CD4-positive, alpha-beta T cell treated with Interleukin-4 for 1 hour (primary cell): ENCODE data around the gene STEAP1.
"Not testable (repeated sequence)": the region's sequence is repeated elsewhere in the genome, so short reads cannot be mapped to it uniquely, and the experiment has no call there.

Experiments
- DNase-seq, 2 donors: peaks; one replicate each; pipeline ENCODE4 v3.0.0-alpha.2; 2020 to 2022

The STEAP1 gene

DNA sequence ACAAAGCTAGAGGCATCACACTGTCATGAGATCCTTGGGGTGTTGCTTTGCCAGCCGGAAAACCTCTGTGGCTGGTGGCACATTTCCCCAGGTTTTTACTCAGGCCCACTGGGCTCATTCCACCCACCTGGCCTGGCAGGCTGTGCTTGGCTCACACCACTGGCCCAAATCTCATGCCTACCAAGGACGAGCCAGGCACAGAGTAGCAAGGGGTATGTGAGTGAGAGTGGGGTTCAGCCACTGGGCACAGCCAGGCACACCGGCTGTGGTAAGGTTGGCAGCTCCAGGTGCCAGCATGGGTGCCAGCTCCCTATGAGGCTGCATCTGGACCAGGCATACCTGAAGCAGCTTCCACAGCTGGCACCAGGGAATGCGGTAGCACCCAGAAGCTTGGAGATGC, 21.4 kb downstream of the STEAP1 start:
- DNase-seq = no peak

DNA sequence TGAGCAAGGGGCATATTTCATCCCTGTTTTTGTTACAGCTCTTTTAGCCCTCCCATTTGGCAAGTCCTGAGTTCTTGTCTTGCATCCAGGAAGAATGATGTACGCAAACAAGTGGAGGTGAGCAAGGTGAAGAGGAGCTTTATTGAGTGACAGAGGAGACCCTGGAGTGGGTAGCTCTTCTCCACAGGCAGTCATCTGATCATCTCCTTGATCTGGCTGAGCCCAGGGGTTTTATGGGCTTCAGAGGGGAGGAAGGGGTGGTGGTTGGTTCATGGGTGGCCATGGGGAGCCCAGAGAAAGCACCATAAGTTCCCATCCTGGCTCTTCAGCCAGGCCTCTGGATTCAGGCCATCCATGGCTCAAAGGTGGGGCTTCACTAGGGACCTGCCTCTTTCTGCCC, 21.9 kb downstream of the STEAP1 start:
- DNase-seq = no peak

DNA sequence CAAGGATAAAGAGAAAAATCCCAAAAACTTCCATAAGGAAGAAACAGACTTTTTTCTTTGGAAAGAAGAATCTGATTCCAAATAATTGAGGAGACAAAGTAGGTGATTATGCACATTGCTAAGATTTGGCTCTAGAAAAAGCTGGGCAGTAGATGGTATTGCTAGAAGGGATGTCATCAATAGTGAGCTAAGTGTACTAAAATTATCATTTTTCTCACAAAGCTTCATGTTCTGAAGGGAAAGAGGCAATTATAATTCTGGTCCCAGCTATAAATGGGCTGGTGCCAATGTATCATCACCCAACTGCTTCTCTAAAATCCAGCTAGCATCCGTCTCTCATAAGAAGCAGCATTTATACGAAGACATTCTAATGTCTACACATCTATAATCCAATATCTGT, 23.9 kb downstream of the STEAP1 start:
- DNase-seq = no peak

DNA sequence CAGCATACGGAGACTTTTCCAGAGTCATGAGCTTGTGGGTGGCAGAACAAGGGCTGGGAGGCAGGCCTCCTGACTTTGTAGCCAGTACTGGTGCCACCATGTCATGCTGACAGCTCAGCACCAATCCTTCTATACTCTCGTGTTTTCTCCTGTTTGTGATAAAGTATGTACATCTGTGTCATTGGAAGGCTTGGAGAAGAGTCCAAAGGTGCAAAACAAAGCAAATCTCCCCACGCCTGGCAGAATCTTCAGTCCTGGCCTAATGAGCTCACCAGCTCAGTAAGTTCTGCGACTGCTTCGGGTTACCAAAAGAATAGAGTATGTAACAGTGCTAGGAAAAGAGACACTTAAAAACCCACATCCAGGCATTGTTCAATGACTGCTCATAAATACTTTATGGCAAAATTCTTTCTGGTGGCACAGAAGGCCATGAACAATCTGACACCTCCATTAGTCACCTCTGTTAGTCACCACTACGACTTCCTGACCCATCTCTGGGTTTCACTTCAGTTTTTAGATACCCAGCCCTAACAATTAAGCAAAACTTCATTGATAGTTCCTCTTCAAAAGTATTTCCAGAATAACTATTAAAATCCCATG, 24.5 kb downstream of the STEAP1 start:
- DNase-seq = peak in 1 of 2 donors; percentile 15

DNA sequence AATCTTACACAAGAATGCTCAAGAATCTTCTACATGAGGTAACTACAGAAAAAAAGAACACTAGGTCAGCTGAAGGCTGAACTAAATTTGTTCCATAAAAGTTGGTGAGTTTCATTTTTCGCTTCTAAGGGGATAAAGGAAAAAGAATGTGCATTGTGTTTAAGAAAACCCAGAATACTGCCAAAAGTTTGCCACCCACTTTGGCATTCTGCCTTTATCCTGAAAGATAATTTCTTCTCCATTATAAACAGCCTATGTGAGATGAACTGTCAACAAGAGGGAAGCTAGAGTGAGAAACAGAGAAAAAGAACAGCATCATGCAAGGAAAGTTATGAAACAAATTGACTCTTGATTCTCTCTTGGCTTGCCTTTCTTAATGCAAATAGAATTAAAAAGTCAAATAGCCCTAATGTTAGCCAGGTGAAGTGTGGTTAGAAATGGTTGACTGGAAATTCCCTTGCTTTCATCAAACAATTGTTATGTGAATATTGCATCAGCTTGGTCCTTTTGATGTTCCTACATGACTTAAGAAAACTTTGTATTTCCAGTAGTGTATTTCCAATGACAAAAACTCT, 25.8 kb downstream of the STEAP1 start:
- DNase-seq = no peak

DNA sequence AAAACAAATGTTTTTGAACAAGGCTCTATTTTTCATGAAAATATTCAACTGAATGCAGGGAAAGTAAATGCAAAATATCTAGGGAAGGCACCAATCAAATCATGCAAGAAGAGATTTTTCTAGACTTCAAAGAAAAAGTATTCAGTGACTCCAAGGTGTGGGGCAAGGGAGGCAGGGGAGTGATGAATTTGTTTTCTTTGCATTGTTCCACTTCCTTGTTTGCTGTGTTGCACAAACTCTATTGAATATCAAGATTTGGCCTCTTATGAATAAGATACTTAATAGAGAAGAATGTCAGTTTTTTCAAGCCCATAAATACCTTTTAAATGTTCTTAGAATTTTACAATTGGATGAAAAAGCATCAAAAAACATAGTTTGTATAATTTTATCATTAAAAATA, 26.4 kb downstream of the STEAP1 start:
- no peak for DNase-seq

DNA sequence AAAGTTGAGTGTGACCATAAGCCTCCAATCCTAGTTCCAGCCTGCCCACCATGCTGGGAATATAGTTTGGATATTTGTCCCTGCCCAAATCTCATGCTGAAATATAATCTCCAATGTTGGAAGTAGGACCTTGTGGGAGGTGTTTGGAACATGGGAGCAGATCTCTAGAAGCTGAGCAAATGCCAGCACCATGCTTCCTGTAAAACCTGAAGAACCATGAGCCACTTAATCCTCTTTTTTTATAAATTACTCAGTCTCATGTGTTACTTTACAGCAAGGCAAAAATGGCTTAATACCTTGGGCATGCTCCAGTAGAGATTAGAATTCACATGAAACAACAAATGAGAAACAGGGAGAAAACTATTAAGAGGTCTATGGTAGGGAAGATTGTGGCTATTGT, 27.2 kb downstream of the STEAP1 start:
- no peak for DNase-seq

DNA sequence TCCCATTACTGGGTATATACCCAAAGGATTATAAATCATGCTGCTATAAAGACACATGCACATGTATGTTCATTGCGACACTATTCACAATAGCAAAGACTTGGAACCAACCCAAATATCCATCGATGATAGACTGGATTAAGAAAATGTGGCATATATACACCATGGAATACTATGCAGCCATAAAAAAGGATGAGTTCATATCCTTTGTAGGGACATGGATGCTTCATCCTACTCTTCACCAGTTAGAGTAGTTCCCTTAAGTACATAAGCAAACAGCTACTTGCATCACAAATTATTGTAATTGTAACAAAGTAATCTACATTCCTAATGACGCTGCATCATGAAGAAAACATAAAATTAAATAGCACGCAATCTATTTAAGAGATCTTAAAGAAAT, 32.0 kb downstream of the STEAP1 start:
- DNase-seq = not testable (repeated sequence)

DNA sequence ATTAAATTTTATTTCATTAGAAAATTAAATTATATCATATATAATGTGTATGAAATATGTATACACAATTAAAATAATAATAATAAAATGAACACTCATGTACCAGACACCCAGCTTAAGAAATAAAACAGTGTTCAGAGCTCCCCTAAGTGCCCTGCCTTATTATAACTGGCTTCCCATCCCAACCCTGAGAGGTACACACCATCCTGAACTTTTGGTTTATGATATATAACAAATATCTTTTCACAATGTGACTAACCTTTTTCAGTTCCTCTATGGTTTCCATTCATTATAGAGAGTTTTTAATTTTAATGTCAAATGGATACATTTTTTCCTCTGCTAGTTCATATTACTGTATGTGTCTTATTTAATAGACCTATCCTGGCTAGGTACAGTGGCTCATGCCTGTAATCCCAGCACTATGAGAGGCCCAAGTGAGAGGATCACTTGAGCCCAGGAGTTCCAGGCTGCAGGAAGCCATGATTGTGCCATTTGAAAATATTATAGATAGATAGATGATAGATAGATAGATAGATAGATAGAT, 33.3 kb downstream of the STEAP1 start:
- no peak for DNase-seq

DNA sequence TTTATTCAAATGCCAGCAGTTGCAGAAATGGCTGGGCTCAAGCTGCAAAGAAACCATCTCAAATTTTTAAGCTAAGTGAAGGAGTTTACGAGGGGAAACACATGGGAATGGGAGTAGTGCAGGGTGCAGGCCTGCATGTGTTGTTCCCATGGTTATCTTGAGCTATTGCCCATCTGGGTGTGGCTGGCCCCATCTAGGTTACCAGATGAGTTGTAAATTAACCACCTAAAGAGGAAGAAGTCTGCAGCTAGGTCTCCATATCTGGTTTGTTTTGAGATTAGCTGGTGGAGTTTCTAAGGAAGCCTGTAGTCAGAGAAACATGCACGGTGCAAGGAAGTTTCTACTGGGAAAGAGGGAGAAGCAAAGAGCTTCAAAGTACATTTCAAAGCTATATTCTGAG, 34.0 kb downstream of the STEAP1 start:
- no peak for DNase-seq

DNA sequence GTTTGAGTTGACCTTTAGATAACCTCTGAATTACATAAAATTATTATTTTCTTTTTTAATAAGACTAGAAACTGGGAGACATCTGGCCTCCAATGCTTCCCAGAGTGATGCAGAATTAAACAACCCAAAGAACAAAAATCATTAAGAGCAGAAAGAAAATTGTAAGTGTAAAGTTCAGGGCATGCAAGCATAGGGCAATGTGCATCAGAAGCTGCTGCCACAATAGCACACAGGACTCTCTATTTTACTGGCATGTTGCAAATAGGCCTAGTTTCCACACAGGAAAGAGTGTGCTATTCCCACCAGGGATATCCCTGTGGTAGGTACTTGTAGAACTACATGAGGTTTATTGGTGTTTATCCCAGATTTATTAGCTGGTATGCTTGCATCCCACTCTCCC, 36.7 kb downstream of the STEAP1 start:
- DNase-seq = no peak

DNA sequence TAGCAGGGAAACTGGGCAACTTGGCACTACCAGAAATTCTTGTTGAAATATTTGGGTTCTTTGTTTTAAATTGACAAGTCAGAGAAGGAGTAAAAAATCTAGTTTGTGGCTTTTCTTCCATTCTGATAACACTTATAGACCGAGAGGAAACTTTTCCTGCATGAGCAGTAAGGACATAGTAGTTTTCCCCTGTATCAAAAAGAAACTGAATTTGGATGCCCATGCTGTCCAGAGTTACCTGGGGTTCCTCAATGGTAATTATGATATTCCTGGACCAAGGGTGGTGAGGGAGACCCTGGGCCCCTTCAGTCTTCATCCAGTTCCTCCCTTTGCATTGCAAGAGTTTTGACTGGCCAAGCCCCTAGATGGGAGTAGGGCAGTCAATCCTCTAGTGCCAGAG, 37.4 kb downstream of the STEAP1 start:
- no peak for DNase-seq

DNA sequence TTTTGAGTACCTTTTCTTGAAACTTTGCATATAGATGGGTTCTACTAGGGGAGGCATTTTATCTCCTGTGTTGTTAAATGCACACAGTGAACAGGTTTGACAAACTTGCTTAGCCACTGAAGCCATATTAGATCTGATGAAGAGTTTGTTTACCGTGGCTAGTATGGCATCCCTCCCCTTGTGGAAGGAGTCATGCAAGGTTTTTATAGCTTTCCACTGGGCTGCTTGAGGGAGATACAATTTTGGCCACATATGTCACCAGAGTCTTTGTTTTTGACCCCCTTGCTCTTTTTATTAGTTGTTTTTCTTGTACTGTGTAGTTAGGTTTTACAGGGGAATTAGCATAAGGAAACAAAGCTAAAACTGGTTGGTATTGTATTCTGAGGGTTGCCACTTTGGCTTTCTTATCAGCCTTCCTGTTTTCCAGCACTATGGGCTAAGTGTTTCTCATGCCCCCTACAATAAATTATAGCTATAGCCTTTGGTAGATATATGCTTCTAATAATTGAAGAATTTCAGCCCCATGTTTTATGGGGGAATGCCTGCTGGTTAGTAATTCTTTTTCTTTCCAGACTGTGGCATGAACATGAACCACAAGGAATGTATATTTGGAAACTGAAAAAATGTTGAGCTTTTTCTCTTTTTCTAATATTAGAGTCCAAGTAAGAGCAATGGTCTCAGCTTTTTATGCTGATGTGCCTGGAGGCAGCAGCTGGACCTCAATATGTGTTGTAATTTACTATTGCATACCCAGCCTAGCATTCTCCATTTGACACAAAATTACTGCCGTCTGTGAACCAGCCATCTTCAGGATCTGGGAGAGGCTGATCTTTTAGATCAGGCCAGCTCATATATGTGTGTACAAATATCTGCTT, 38.8 kb downstream of the STEAP1 start:
- no peak for DNase-seq

DNA sequence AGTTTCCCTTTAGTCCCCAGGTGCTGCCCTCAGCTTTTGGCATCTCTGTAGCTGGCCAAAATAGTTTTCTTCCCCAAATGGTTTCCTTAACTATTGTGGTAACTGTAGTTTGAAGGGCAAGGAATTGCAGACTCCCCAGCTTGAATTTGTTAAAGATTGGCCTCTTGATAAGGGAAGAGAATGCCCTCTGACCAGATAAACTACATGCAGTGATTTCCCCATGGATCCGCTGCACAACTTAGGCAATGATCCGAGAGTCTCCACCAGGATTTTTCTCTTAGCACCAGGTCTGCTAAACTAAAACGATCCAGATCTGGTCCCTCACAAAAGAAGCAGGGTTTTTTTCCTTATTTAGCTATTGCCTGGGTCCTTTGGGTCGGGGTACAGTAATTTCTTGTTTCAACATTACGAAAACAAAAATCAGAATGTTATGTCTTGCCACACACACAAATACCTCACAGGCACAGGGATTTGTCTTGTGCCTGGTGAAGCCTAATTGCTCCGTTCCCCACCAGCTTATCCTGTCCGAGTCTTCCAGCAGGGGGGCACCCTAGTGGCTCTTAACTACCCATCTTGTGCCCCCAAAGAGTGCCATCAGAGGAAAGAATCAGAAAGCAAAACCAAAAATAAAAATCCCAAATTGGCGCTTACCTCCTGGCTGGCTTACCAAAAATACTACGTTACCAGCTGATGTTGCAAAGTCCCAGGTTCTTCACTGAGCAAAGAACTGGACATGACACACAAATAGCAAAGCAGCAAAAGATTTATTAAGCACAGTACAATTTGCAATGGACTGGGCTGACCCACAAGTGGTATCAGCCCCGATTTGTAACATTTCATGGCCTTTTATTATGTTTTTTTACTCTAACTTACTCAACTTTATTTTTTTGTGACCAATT, 40.9 kb downstream of the STEAP1 start:
- no peak for DNase-seq

DNA sequence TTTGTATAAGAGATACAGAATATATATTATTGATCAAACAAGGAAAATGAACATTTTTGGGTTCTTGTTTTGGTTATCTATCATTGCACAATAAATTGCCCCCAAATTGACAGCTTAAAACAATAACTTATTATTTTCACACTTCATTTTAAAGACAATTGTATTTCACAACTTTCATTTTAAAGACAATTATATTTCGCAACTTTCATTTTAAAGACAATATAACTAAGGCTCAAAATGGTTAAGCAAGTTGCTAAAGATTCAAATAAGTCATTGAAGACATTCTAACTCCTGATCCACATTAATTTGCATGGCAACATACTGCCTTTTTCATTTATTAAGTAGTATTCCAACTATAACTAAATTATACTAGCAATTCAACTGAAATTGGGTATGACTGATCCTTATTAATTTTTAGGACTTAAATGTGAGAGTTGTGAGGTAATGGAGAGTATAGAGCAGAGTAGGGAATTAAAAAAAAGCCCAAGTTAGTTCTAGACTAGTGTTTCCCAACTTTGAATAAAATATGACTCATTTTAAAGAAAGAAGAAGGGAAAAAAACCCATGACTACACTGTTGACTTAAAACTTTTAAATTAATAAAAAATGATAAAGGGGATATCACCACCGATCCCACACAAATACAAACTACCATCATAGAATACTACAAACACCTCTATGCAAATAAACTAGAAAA, 47.4 kb downstream of the STEAP1 start:
- DNase-seq = no peak

DNA sequence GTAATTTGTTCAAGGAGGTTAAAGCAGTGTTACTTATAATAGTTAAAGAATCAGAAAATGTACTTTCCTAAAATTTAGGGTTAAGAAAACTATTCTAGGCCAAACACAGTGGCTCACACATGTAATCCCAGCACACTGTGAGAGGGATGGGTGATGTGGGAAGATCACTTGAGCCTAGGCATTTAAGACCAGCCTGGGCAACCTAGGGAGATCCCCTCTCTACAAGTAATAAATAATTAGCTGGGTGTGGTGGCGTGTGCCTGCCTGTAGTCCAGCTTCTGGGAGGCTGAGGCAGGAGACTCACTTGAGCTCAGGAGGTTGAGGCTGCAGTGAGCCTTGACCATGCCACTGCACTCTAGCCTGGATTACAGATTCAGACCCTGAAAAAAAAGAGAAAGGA, 53.7 kb downstream of the STEAP1 start:
- DNase-seq = no peak

DNA sequence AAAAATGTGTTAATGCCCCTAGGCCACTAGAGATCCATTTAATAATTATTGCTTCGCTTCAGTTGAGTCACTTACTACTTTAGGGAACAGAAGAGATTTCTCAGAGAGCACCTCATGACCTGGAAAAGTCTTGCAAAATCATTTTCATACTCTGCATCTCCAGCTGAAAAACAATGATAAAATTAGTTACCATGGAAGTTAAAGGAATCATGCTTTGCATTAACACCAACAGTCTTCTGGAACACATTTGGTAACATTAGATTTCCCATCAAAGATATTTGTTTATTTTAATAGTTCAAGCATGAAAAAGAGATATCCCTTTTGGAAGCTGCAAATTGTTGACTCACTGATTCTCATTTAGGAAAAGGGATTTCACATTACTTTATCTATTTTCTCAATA, 55.5 kb downstream of the STEAP1 start:
- no peak for DNase-seq

DNA sequence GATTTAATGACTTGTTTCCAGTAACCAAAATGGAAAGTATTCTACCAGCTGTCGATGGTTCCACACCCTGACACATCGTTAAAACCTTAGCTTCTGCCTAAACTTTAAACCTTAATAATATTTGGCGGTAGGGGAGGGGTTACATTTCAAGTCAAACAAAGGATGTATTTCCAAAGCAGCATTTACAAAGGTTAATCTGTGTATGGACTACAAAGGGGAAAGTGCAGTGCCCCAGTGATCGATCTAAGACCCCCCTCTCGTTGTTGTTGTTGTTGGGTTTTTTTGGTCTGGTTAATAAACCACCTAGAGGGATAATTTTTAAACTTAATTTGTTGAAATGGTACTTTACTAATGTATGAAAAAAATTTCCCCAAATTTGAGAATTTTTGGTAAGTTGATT, 56.2 kb downstream of the STEAP1 start:
- no peak for DNase-seq

DNA sequence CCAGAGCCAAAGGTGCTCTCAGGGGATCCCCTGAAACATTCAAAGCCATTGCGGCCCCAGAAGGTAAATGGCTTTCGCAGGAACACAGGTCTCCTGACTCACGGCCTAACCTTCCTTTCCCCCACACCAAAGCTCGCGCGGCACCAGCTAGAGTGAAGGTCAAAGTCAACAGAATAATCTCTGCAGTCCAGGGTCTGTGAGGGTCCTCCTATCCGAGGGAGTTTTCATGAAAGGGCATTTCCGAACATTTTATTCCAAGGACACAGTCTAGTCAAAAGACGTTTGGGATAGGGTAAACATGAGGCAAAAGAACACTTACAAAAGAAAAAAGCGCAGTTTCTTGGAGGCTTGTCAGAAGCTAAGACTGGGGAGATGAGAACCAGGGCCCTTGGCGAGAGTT, 56.7 kb downstream of the STEAP1 start:
- DNase-seq = no peak

DNA sequence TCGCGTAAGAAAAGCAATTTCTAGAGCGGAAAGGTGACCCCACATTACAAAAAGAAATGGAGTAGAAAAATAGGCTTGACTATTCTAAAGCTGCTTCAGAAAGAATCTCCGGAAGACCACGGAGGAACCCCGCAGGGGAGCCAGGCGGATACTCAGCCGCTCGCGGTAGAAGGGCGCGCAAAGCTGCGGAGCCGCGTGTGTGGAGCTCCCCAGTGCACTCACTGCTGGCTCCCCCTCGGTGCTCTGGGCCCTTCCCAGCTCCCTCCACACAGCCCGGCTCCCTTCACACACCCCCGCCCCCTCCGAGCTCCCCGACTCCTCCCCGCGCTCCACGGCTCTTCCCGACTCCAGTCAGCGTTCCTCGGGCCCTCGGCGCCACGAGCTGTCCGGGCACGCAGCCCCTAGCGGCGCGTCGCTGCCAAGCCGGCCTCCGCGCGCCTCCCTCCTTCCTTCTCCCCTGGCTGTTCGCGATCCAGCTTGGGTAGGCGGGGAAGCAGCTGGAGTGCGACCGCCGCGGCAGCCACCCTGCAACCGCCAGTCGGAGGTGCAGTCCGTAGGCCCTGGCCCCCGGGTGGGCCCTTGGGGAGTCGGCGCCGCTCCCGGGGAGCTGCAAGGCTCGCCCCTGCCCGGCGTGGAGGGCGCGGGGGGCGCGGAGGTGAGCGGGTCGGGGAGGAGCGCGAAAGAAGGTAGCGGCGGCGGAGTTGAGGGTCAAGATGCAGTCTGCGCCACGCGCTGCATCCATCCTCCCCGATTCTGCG, 57.3 kb downstream of the STEAP1 start, which contains the start of gene STEAP2:
STEAP2 (plus strand) TSS at position 350 of the 758 bp plus-strand sequence. CDS start 13,343 bp downstream, outside the sequence.
- DNase-seq = peak in 1 of 2 donors; percentile 2

DNA sequence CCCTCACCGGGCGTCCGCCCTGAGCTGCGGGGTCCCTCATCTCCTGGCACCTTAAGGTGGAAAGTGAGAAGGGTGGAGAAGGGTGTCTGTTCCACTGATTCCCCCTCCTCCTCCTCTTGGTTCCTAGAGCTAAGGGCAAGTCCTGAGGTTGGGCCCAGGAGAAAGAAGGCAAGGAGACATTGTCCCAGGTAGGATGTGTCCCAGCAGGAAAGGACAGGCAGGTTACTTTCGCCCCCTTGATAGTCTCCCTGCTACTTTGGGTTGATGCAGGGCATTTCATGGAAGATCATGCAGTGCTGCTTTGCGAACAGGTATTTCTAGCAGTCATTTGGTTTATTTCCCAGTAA, 57.9 kb downstream of the STEAP1 start:
- DNase-seq = no peak

DNA sequence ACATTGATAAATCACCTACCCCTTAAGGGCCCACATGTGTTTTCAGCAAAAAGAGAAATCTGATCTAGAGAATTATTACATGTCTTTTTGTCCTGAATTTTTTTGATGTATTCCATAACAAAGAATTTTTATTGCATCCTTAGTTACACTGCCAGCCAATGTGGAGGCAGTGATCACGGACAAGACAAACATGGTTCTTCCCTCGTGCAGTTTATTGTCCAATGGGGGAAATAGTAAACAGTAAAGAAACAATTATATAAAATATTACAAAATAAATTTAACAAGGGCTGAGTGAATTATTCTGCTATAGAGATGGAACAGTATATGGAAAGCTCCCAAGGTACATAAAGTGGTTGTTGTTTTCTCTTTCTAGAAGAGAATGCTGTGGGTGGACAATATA, 59.3 kb downstream of the STEAP1 start:
- no peak for DNase-seq
